HepG2 (cell line): ENCODE data around the gene SPDYE6. TPM values are rescaled to one million over a fixed set of nuclear protein-coding genes. Genes with fewer than 3 reads are reported as not detected.

ENCODE experiments used
- ATAC-seq: fragments of 200-7000 bp; cut with Tn5 transposase; 3 replicates; pipeline ENCODE4 v1.9.1; 2020; ENCODE audit warnings: mild to moderate bottlenecking, moderate library complexity
- BruUV-seq: library from RNA; stranded (reverse); fragments of 400-500 nt; replicated peaks from 2 replicates; lab custom pipeline; 2021; lab: Mats Ljungman, UMichigan
- CTCF ChIA-PET: fragments of 300-600 bp; formaldehyde crosslinking; extraction: SDS; loops from one replicate; lab custom pipeline; 2021; ENCODE audit warnings: low total read pairs, inconsistent platforms, low intra/inter-chr PET ratio; lab: Yijun Ruan, JAX
- POLR2A ChIA-PET: fragments of 350-600 bp; sonication (Branson Sonifier 250); formaldehyde crosslinking; loops from one replicate; lab custom pipeline; 2020; ENCODE audit warnings: antibody characterized with exemption, inconsistent platforms; lab: Yijun Ruan, JAX
- DNase-seq: peaks from one replicate; pipeline ENCODE4 v3.0.0-alpha.2; 2015; ENCODE audit warnings: low spot score
- FAIRE-seq: peaks from 3 replicates; lab custom pipeline; 2011; peaks lifted over from hg19 to GRCh38; lab: Jason Lieb, UNC
- H2AFZ ChIP-seq: one replicate; pipeline ENCODE4 v1.6.1; 2011; ENCODE audit warnings: low read length, inconsistent platforms
- H3K27ac ChIP-seq: fragments of 300-600 bp; 3 replicates; pipeline ENCODE4 v1.8.0; 2011; ENCODE audit warnings: mixed run types, mild to moderate bottlenecking, mixed read lengths, low read length, inconsistent platforms; ENCODE audit not compliant: insufficient read depth; ENCODE audit errors: extremely low read length
- H3K27me3 ChIP-seq, 2 experiments: fragments of 200-600 bp in 1 of 2; 2 replicates in 1 of 2; 3 replicates in 1 of 2; pipeline versions ENCODE4 v1.6.0 to v1.8.0; 2011; ENCODE audit warnings: low read length in 2 of 2, mild to moderate bottlenecking in 2 of 2, moderate library complexity in 2 of 2, inconsistent platforms in 1 of 2; ENCODE audit not compliant: insufficient read depth in 2 of 2, control insufficient read depth in 1 of 2
- H3K36me3 ChIP-seq, 2 experiments: fragments of 200-600 bp in 1 of 2; replicated peaks in 1 of 2; 2 replicates in 1 of 2; 3 replicates in 1 of 2; pipeline versions ENCODE4 v1.5.1 to v1.8.0; 2011; ENCODE audit warnings: low read length in 2 of 2, inconsistent platforms in 1 of 2; ENCODE audit not compliant: insufficient read depth in 2 of 2, control insufficient read depth in 1 of 2
- H3K4me1 ChIP-seq: 2 replicates; pipeline ENCODE4 v1.5.1; 2012; ENCODE audit warnings: low read length, inconsistent platforms; ENCODE audit not compliant: insufficient read depth
- H3K4me2 ChIP-seq: 2 replicates; pipeline ENCODE4 v1.6.0; 2011; ENCODE audit warnings: low read depth, low read length, inconsistent platforms
- H3K4me3 ChIP-seq, 3 experiments: fragments of 200-600 bp in 1 of 3; sonication (generic), shearing (Covaris generic) in 1 of 3; replicated peaks in 1 of 3; 2 replicates each; pipeline ENCODE4 v1.5.1; 2011 to 2016; ENCODE audit warnings: low read length in 3 of 3, inconsistent platforms in 2 of 3, low read depth in 2 of 3, mild to moderate bottlenecking in 2 of 3, control low read depth in 1 of 3, mixed read lengths in 1 of 3; ENCODE audit not compliant: insufficient read depth in 1 of 3
- H3K79me2 ChIP-seq: one replicate; pipeline ENCODE4 v1.6.1; 2011; ENCODE audit warnings: low read length, inconsistent platforms; ENCODE audit not compliant: insufficient read depth
- H3K9ac ChIP-seq: 2 replicates; pipeline ENCODE4 v1.6.0; 2011; ENCODE audit warnings: mild to moderate bottlenecking, low read depth, low read length, inconsistent platforms; ENCODE audit not compliant: insufficient read depth
- H3K9me3 ChIP-seq: 2 replicates; pipeline ENCODE4 v1.5.1; 2012; ENCODE audit warnings: mild to moderate bottlenecking, low read length
- H4K20me1 ChIP-seq: 2 replicates; pipeline ENCODE4 v1.6.0; 2011; ENCODE audit warnings: inconsistent platforms, mild to moderate bottlenecking, low read length, moderate library complexity; ENCODE audit not compliant: insufficient read depth
- BCLAF1 ChIP-seq: fragments of 450-650 bp; IDR thresholded peaks from 2 replicates; pipeline ENCODE4 v1.6.1; 2017; ENCODE audit warnings: mild to moderate bottlenecking
- ETV6 ChIP-seq: sonication (generic); formaldehyde crosslinking; conservative IDR thresholded peaks from 2 replicates; pipeline ENCODE4 v1.4.0; 2020; ENCODE audit warnings: missing genetic modification reagents
- FOXK1 ChIP-seq: sonication (generic); formaldehyde crosslinking; IDR thresholded peaks from 2 replicates; pipeline ENCODE4 v1.4.0; 2020; ENCODE audit warnings: low read depth, missing genetic modification reagents, borderline replicate concordance
- GATAD1 ChIP-seq: IDR thresholded peaks from 2 replicates; pipeline ENCODE4 v1.6.1; 2016; ENCODE audit warnings: missing genetic modification reagents, missing compliant biosample characterization
- HIC2 ChIP-seq: sonication (generic); formaldehyde crosslinking; IDR thresholded peaks from 2 replicates; pipeline ENCODE4 v1.9.0; 2022; ENCODE audit warnings: low read depth, missing genetic modification reagents
- KLF6 ChIP-seq: IDR thresholded peaks from 2 replicates; pipeline ENCODE4 v1.8.0; 2016; ENCODE audit warnings: missing biosample characterization, missing genetic modification reagents
- KMT2A ChIP-seq: sonication (generic); formaldehyde crosslinking; IDR thresholded peaks from 2 replicates; pipeline ENCODE4 v1.4.0; 2020; ENCODE audit warnings: missing genetic modification reagents
- NCOR1 ChIP-seq: fragments of 200-600 bp; sonication (generic); IDR thresholded peaks from 2 replicates; pipeline ENCODE4 v1.7.0; 2017; ENCODE audit warnings: antibody characterized with exemption, low read length, borderline replicate concordance
- SRSF1 ChIP-seq: fragments of 200-400 bp; formaldehyde crosslinking; optimal IDR thresholded peaks from 2 replicates; pipeline ENCODE3; 2017; ENCODE audit warnings: mild to moderate bottlenecking, low read depth, low read length, moderate library complexity
- SRSF4 ChIP-seq: fragments of 200-400 bp; formaldehyde crosslinking; IDR thresholded peaks from one replicate; pipeline ENCODE4 v1.6.1; 2018; ENCODE audit warnings: mild to moderate bottlenecking, low read depth, low read length, moderate library complexity; ENCODE audit not compliant: poor library complexity, severe bottlenecking
- ZFP36 ChIP-seq: fragments of 150-350 bp; IDR thresholded peaks from 2 replicates; pipeline ENCODE4 v1.6.1; 2018; ENCODE audit warnings: borderline replicate concordance, low read length, low read depth; ENCODE audit not compliant: partially characterized antibody
- ZHX2 ChIP-seq, 2 experiments: sonication (generic) in 1 of 2; formaldehyde crosslinking in 1 of 2; IDR thresholded peaks; 2 replicates each; pipeline versions ENCODE4 v1.6.1 to v1.9.0; 2014 to 2022; ENCODE audit warnings: antibody characterized with exemption in 1 of 2, borderline replicate concordance in 1 of 2, inconsistent platforms in 1 of 2, low read depth in 1 of 2, missing genetic modification reagents in 1 of 2
- WGBS: methylation state at CpG from one replicate; pipeline ENCODE4 v1.1.6; 2017; ENCODE audit warnings: low lambda C conversion rate; 5-methylcytosine and 5-hydroxymethylcytosine counted together
- in situ Hi-C: cut with HindIII; loops from 2 replicates; pipeline ENCODE4 v1.10.0; 2017; ENCODE audit warnings: low pct_unique_long_range_greater_than_20kb; ENCODE audit not compliant: extremely low pct_ligation_motif_present
- intact Hi-C: fragments of 100-400 bp; cut with micrococcal nuclease; formaldehyde crosslinking; loops from one replicate; pipeline ENCODE4 v1.10.0; 2022; ENCODE audit not compliant: unreplicated experiment
- polyA plus RNA-seq, 8 experiments: library from polyadenylated mRNA; depleted of rRNA in 3 of 8; stranded (reverse) in 7 of 8; unstranded in 1 of 8; fragments of >200 nt; fragmentation: Illumina TruSeq in 4 of 8; extraction: Trizol in 4 of 8; gene quantifications; 2 replicates each; pipeline versions ENCODE4 v1.2.1 to v1.2.3, GENCODE V29; 2011 to 2016; ENCODE audit warnings: low read depth in 4 of 8, missing spikeins in 1 of 8, mixed read lengths in 1 of 8; ENCODE audit not compliant: insufficient read depth in 1 of 8
- total RNA-seq, 5 experiments: library from RNA; depleted of rRNA; stranded (reverse); fragments of >200 nt; fragmentation: Illumina TruSeq; extraction: Trizol; gene quantifications; 2 replicates each; pipeline ENCODE4 v1.2.3, GENCODE V29; 2016; ENCODE audit warnings: low read depth in 1 of 5

The SPDYE6 gene
- total and polyA plus RNA-seq, 2 of the 13 experiments (the other 11 are each of a cell fraction or from before 2014, with no cell fraction given), result 0.07 TPM; not detected in 1

- ChIA-PET POLR2A (no interaction called here), CTCF (no interaction called here)
- no peak overlapping the region for H3K9ac ChIP-seq
- FAIRE-seq (no peak), DNase-seq (no peak), ATAC-seq (no peak)
- H3K9me3 ChIP-seq, result no peaks in the 10 kb centered on the region
- H3K4me2 ChIP-seq, result no peak overlapping the region
- in situ Hi-C loops (loop anchor here (5.0 kb wide), 1 partner anchor 106 kb away; the partner anchor contains the start of gene SH2B2), intact Hi-C loops (no loop called here)
- no peak overlapping the region for H2AFZ ChIP-seq
- H3K36me3 ChIP-seq, result peaks cover 5 to 18% of the 10 kb centered on the region in 2 experiments; a peak in 3 of 5 replicates
- no peak overlapping the region for H3K27ac ChIP-seq
- H3K4me1 ChIP-seq, result peaks cover 17% of the 10 kb centered on the region
- 92% methylated on average over 9 of the region's 9 CpGs for WGBS
- H4K20me1 ChIP-seq, result peaks cover 4% of the 10 kb centered on the region; the same call in 1 of the 2 replicates
- H3K4me3 ChIP-seq, result no peak overlapping the region
- peaks cover 9% of the 10 kb centered on the region for H3K79me2 ChIP-seq
- H3K27me3 ChIP-seq, result no peaks in the 10 kb centered on the region
- no TSS peak for BruUV-seq
- TF ChIP-seq SRSF1, result no peak
- TF ChIP-seq FOXK1 (CRISPR knock-in tag), result no peak
- TF ChIP-seq GATAD1, result no peak
- TF ChIP-seq HIC2 (CRISPR knock-in tag), result no peak
- TF ChIP-seq ETV6, result no peak
- TF ChIP-seq BCLAF1, result no peak
- no peak for TF ChIP-seq KMT2A
- TF ChIP-seq SRSF4, result no peak
- no peak for TF ChIP-seq KLF6 (CRISPR knock-in tag)
- TF ChIP-seq NCOR1, result no peak
- TF ChIP-seq ZFP36, result no peak
- no peak for TF ChIP-seq ZHX2 (IDR thresholded peaks at IDR 0.05; ENCODE audit: low read depth)
- TF ChIP-seq ZHX2 (CRISPR knock-in tag; IDR thresholded peaks at IDR 0.05; ENCODE audit: borderline replicate concordance), result no peak
These were observed 37.2 kb upstream of the SPDYE6 start for GRCh38 chr7:102393467-102393866.
